Astrocyte (in vitro differentiated cells and primary cell): Measurements from ENCODE around the gene DARS1. TPM values are rescaled to one million over a fixed set of nuclear protein-coding genes. Genes with fewer than 3 reads are reported as not detected.

Source experiments
- DNase-seq: peaks from one replicate; pipeline ENCODE4 v3.0.0-alpha.2; 2010; ENCODE audit warnings: low read depth
- FAIRE-seq: peaks from 2 replicates; lab custom pipeline; 2011; peaks lifted over from hg19 to GRCh38; lab: Jason Lieb, UNC
- H2AFZ ChIP-seq: 2 replicates; pipeline ENCODE4 v1.6.0; 2012; ENCODE audit warnings: low read depth, low read length, inconsistent platforms
- H3K27ac ChIP-seq: 2 replicates; pipeline ENCODE4 v1.5.1; 2011; ENCODE audit warnings: low read depth, low read length, inconsistent platforms
- H3K27me3 ChIP-seq: 2 replicates; pipeline ENCODE4 v1.6.0; 2011; ENCODE audit warnings: low read length, inconsistent platforms; ENCODE audit not compliant: insufficient read depth
- H3K36me3 ChIP-seq: 2 replicates; pipeline ENCODE4 v1.5.1; 2011; ENCODE audit warnings: low read length, inconsistent platforms; ENCODE audit not compliant: insufficient read depth
- H3K4me1 ChIP-seq: 2 replicates; pipeline ENCODE4 v1.5.1; 2011; ENCODE audit warnings: low read length, inconsistent platforms; ENCODE audit not compliant: insufficient read depth
- H3K4me2 ChIP-seq: 2 replicates; pipeline ENCODE4 v1.6.0; 2012; ENCODE audit warnings: low read length, inconsistent platforms
- H3K4me3 ChIP-seq: 2 replicates; pipeline ENCODE4 v1.5.1; 2011; ENCODE audit warnings: low read depth, mild to moderate bottlenecking, low read length, inconsistent platforms; ENCODE audit not compliant: insufficient read depth
- H3K79me2 ChIP-seq: 2 replicates; pipeline ENCODE4 v1.6.0; 2012; ENCODE audit warnings: mild to moderate bottlenecking, low read length, inconsistent platforms; ENCODE audit not compliant: insufficient read depth
- H3K9ac ChIP-seq: 2 replicates; pipeline ENCODE4 v1.6.0; 2012; ENCODE audit warnings: mild to moderate bottlenecking, low read length, inconsistent platforms
- H3K9me3 ChIP-seq: 2 replicates; pipeline ENCODE4 v1.5.1; 2012; ENCODE audit warnings: low read depth, mild to moderate bottlenecking, low read length, inconsistent platforms; ENCODE audit not compliant: insufficient read depth
- H4K20me1 ChIP-seq: 2 replicates; pipeline ENCODE4 v1.6.0; 2012; ENCODE audit warnings: low read length, inconsistent platforms; ENCODE audit not compliant: insufficient read depth
- H3K27ac Mint-ChIP-seq: one replicate; pipeline ENCODE4 v1.8.0; 2021; ENCODE audit warnings: mild to moderate bottlenecking, mixed read lengths; ENCODE audit not compliant: unreplicated experiment
- H3K27me3 Mint-ChIP-seq: one replicate; pipeline ENCODE4 v1.8.0; 2021; ENCODE audit warnings: low read depth, mixed read lengths; ENCODE audit not compliant: unreplicated experiment
- H3K36me3 Mint-ChIP-seq: one replicate; pipeline ENCODE4 v1.8.0; 2021; ENCODE audit warnings: low read depth, mixed read lengths; ENCODE audit not compliant: unreplicated experiment
- H3K4me1 Mint-ChIP-seq: one replicate; pipeline ENCODE4 v1.8.0; 2021; ENCODE audit warnings: low read depth, mixed read lengths; ENCODE audit not compliant: unreplicated experiment
- H3K4me3 Mint-ChIP-seq: one replicate; pipeline ENCODE4 v1.8.0; 2021; ENCODE audit warnings: mild to moderate bottlenecking, moderate library complexity, mixed read lengths; ENCODE audit not compliant: unreplicated experiment
- H3K9me3 Mint-ChIP-seq: one replicate; pipeline ENCODE4 v1.8.0; 2021; ENCODE audit warnings: mild to moderate bottlenecking, mixed read lengths; ENCODE audit not compliant: unreplicated experiment
- CTCF ChIP-seq: IDR thresholded peaks from 2 replicates; pipeline ENCODE4 v1.5.1; 2011; ENCODE audit warnings: low read depth, mild to moderate bottlenecking, inconsistent platforms, low read length, moderate library complexity; ENCODE audit not compliant: insufficient read depth
- EZH2 ChIP-seq: IDR thresholded peaks from 2 replicates; pipeline ENCODE4 v1.6.1; 2012; ENCODE audit warnings: mild to moderate bottlenecking, low read length, inconsistent platforms; ENCODE audit not compliant: insufficient read depth
- total RNA-seq: library from RNA; stranded (reverse); gene quantifications from 2 replicates; pipeline ENCODE4 v1.2.1, GENCODE V29; 2021

DARS1 gene
- total RNA-seq, 1 donor from 2014 or later, result 37.9 TPM

- H3K36me3 ChIP-seq, result no peaks in the 10 kb centered on the region
- Mint-ChIP-seq H3K9me3 (peaks cover 5% of the 10 kb centered on the region), H3K36me3 (no peaks in the 10 kb centered on the region), H3K27ac (no peak overlapping the region), H3K27me3 (no peaks in the 10 kb centered on the region), H3K4me3 (no peak overlapping the region), H3K4me1 (peaks cover 5% of the 10 kb centered on the region)
- peaks cover 2% of the 10 kb centered on the region for H3K27me3 ChIP-seq
- DNase-seq, result no peak
- no peaks in the 10 kb centered on the region for H4K20me1 ChIP-seq
- TF ChIP-seq CTCF, result no peak
- no peak for TF ChIP-seq EZH2
- no peaks in the 10 kb centered on the region for H3K9me3 ChIP-seq
- H3K4me3 ChIP-seq, result no peak overlapping the region
- H3K27ac ChIP-seq, result no peak overlapping the region
- H3K4me2 ChIP-seq, result no peak overlapping the region
- no peaks in the 10 kb centered on the region for H3K79me2 ChIP-seq
- no peaks in the 10 kb centered on the region for H3K4me1 ChIP-seq
- no peak overlapping the region for H2AFZ ChIP-seq
- FAIRE-seq, result no peak
- H3K9ac ChIP-seq, result no peak overlapping the region
Observed at GRCh38 chr2:136015699-136016098, 30.3 kb upstream of the DARS1 start.

DNA sequence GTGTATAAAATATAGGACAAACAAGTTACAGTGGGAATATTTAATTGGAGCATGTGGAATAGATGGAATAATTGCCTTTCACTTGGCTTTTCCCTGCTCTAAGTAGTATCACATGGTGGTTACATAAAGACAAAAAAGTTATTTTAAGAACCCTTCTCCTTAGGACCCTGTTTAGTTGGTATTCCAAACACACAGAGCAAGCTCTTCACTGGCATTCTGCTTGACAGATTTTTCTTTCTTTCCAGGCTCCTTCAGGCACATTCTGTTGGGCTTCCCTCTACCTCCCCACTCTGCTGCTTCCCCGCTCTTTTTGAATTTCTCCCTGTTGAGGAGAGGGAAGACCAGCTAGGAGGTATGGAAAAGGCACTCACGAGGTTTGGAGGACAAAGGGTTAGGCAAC lies 29.0 kb upstream of the DARS1 start:
- H3K4me3 ChIP-seq, result no peak overlapping the region
- Mint-ChIP-seq H3K4me1 (peaks cover 10% of the 10 kb centered on the region), H3K27ac (no peak overlapping the region), H3K9me3 (peaks cover 5% of the 10 kb centered on the region), H3K27me3 (no peaks in the 10 kb centered on the region), H3K36me3 (no peaks in the 10 kb centered on the region), H3K4me3 (no peak overlapping the region)
- FAIRE-seq (no peak), DNase-seq (no peak)
- no peak overlapping the region for H3K9ac ChIP-seq
- TF ChIP-seq CTCF (no peak), EZH2 (no peak)
- no peaks in the 10 kb centered on the region for H4K20me1 ChIP-seq
- H3K9me3 ChIP-seq, result no peaks in the 10 kb centered on the region
- H3K27ac ChIP-seq, result no peak overlapping the region
- H3K27me3 ChIP-seq, result peaks cover 2% of the 10 kb centered on the region
- no peaks in the 10 kb centered on the region for H3K36me3 ChIP-seq
- H2AFZ ChIP-seq, result no peak overlapping the region
- H3K4me1 ChIP-seq, result peaks cover 5% of the 10 kb centered on the region
- no peak overlapping the region for H3K4me2 ChIP-seq
- H3K79me2 ChIP-seq, result no peaks in the 10 kb centered on the region

DNA sequence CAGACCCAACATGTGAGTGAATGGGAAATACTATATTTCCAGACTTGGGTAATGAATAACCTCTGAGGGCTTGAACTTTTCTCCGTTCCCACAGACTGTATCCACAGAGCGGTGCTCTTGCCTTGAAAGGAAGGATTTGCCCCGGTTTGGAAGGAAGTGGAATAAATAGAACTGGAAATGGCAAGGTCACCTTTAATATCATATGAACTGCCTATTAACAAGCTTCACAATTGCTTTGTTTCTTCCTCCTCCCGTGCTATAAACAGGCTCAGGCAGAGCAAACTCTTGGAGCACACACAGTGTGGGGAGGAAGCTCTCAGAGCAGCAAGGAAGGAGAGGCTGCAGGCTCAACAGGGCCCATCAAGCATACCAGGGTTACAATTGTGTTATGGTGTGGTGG lies 28.5 kb upstream of the DARS1 start:
- H2AFZ ChIP-seq, result no peak overlapping the region
- no peak overlapping the region for H3K27ac Mint-ChIP-seq
- FAIRE-seq, result no peak

More for the DNA sequence above, 28.5 kb upstream of the DARS1 start:
- H3K9me3 ChIP-seq, result no peaks in the 10 kb centered on the region
- H3K4me2 ChIP-seq, result no peak overlapping the region
- no peaks in the 10 kb centered on the region for H4K20me1 ChIP-seq
- H3K36me3 ChIP-seq, result no peaks in the 10 kb centered on the region
- no peak for DNase-seq
- Mint-ChIP-seq H3K4me3 (peak overlapping the region; percentile 62), H3K4me1 (peaks cover 10% of the 10 kb centered on the region), H3K36me3 (no peaks in the 10 kb centered on the region), H3K27me3 (no peaks in the 10 kb centered on the region), H3K9me3 (peaks cover 5% of the 10 kb centered on the region)
- H3K79me2 ChIP-seq, result no peaks in the 10 kb centered on the region
- peaks cover 5% of the 10 kb centered on the region for H3K4me1 ChIP-seq
- H3K27ac ChIP-seq, result no peak overlapping the region
- H3K9ac ChIP-seq, result no peak overlapping the region
- H3K27me3 ChIP-seq, result peaks cover 2% of the 10 kb centered on the region
- no peak overlapping the region for H3K4me3 ChIP-seq
- TF ChIP-seq EZH2 (no peak), CTCF (no peak)
